A172 (cell line): ENCODE data around the gene C9orf152. TPM values are rescaled to one million over a fixed set of nuclear protein-coding genes. Genes with fewer than 3 reads are reported as not detected.

ENCODE experiments used
- total RNA-seq: library from RNA; depleted of rRNA; stranded (reverse); fragments of >200 nt; shearing (Covaris generic); gene quantifications from 2 replicates; pipeline ENCODE4 v1.2.3, GENCODE V29; 2014; rRNA removed

C9orf152 gene
- total RNA-seq, 1 experiment from 2014 or later = not detected

Other genes with a start within 250 kb of the C9orf152 start
- 851 and 892 TPM in 2 replicates for gene TXN, start 48.3 kb upstream of the C9orf152 start, total RNA-seq
- gene TXNDC8, start 129.7 kb upstream of the C9orf152 start, total RNA-seq = not detected in 2 replicates